ENCODE measurements around the gene AP2M1.
"Not testable (repeated sequence)": the region's sequence is repeated elsewhere in the genome, so short reads cannot be mapped to it uniquely, and the experiment has no call there.

Gene AP2M1

DNA sequence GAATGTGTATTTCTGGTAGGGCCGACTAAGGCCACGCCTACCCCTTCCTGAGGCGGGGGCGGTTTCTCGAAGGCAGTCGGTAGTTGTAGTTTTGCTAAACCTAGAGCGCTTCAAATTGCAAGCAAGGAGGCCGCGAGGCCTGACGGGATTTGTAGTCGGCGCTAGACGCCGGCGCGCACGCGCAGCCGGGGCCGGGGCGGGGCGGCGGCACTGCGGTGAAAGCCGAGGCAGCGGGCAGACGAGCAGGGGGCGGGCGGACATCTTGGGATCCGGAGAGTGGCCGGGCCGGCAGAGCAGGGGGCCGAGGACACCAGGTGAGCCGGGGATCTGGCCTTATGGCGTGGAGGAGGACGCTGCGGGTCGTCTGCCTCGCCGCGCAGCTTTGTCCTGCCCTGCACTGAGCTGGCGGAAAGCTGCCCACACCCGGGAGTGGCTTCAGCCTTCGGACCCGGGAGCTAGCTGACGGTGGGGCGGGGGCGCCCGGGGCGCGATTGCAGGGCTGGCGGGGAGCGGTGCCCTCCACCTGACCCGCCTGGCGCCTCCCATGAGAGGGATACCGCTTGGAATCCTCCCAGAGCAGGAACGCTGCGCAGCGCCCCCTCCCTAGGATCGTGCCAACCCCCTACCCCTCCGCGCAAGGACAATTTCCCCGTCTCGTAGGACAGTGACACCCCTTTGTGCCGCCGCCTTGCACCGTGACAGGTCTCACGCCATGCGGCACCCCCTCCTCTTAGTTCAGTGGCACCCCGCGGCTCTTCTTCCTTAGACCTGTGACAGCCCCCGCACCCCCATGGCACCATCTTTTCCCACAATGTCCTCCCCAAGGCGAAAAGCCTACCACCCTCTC lies at the start of gene AP2M1:
Gene AP2M1, plus strand, starts transcription at position 210 of the 847 bp plus-strand sequence. CDS start 2,139 bp downstream, outside the sequence.
- peak; percentile 99 for DNase-seq

DNA sequence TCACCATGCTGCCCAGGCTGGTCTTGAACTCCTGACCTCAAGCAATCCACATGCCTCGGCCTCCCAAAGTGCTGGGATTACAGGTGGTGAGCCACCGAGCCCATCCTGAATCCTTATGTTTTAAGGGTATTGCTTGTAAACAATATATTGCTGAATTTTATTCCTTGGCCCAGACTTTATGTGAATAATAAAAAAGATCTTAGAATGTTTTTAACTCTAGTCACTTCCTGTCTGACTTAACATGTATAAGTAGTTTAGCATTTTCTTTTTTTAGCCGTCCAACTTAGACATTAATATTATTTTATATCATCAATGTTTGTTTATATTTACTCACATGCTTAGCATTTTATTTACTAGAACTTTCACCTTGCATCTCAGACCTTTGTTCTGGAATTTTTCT lies 48.6 kb upstream of the AP2M1 start:
- DNase-seq, result no peak

DNA sequence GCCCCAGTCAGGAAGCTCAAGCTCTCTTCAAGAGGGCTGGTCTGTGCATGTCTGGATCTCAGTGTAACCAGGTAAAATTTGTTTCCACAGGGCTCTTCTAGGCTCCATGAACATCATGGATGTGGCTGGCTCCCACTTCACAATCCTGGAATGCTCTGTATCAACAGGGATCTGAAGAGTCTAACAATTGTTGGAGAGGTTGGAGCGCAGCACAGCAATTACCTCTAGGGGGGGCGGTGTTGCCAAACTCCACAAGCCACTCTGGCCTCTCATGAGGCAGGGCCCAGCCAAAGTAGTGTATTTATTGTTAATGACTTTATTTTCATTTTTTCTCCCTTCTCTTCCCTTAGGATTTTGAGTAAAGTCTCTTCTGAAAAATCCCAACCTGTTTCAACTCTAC lies 45.6 kb upstream of the AP2M1 start:
- DNase-seq, result no peak

DNA sequence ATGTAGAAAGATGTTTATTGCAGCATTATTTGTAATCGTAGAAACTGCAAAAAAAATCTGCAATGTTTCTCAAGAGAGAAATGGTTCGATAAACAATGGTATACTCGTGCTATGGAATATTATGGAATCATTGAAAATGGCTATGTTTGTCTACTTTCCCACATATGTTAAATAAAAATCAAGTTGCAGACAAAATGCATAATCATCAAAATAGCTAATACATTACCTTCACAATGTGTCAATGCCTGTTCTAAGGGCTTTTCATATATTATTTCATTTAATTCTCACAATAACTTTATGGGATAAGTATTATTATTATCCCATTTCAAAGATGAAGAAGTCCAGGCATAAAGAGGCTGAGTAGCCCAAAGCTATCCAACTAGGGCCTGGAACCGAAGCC lies 41.7 kb upstream of the AP2M1 start:
- DNase-seq, result no peak

DNA sequence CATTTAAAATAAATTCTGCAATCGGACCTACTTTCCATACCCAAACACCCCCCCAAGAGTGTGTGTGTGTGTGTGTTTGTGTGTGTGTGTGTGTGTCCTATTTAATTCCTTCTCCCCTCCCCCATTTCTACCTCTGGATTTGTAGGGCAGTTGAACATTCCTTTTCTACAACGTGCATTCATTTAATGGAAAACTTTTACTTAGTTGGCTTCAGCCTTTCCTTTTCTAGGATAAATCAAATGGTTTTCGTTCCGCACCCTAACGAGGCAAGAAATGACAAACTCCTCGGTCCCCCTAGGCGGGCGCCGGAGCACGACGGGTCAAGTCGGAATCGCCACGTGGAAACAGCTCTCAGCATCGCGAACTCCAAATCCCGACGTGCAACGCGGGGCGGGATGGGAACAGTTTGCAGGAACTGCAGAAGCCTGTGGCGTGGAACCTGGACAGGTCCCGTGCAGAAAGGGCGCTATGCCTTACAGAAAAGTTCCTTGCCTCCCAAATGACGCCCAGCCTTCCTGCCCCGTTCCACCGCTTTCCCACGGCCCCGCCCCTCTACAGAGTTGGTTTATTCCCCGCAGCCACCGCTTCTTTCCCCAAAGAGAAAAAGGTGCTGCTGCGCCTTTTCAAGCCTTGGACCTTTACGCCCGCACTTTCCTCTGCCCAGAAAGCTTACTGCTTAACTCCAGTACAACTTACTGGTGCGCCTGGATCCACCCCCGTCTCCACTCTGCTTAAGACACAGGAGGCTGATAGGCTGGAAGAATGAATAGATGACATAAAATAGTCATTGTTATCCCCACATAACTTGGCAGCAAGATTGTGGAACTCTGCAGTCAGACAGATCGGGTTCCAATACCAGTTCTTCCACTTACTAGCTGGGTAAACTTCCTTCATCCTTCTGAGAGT lies 40.6 kb upstream of the AP2M1 start:
- peak; percentile 57 for DNase-seq

DNA sequence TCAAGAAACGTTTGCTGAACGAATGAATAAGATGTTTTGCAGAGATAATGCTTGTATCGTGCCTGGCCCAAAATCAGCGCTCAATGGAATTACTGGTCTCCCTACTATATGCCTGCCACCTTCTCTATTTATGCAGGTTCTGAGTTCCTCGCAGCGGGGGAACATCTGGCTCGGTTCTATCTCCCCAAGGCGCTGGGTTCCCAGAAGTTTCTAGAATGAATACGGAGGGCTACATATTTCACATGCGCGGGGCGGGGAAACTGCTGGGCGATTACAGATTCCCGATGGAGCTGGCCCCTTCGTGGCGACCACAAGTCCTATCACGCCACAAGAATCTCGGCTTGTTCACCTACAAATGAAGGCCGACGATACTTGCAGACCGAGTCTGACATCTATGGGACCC lies 39.9 kb upstream of the AP2M1 start:
- DNase-seq, result no peak

DNA sequence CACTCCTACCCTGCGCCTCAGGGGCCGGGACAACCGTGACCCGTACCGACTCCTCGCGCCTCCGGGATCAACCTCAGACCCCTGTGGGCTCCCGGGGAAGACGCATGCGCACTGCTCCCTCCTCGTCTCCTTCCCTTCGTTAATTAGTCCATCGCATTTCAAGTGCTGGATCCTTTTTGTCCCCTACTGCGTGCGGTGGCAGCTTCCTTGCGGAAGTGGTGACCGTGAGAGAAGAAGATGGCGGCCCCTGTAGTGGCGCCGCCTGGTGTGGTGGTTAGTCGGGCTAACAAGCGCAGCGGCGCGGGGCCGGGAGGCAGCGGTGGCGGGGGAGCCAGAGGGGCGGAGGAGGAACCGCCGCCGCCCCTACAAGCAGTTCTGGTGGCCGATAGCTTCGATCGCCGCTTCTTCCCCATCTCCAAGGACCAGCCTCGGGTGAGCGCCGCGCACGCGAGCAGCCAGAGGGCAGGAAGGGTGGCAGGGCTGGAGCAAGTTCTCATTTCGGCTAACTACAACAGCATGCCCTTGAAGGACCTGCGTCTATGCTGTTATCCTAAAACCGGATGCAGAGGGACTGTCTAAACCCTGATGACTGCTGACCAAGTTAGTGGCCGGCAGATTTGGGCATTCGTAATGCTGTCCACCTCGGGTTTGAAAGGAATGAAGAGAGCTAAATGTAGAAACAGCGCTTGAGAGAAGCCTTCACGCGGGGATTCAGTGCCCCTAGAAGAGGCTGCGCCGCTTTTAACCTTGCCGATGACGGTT lies 39.3 kb upstream of the AP2M1 start, which contains the start of gene EIF2B5:
Gene EIF2B5, plus strand, starts transcription at position 210 of the 762 bp plus-strand sequence. Its CDS starts 28 bp downstream, at position 238.
- DNase-seq, result peak; percentile 96

DNA sequence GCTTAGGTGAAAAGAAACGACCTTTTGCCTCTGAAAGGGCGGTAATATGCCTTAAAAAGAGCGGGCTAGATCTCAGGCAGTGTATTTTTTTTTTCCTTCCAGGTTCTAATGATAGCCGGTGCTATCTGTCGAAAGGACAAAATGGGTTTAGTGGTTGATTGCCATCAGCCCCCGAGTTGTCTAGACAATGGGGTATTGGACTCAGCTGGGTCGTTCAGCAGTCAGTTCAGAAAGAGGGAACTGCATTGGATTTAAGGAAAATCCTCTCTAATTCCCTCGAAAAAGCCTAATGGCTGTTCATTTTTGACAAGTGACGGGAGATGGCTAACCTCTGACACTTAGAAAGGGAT lies 38.8 kb upstream of the AP2M1 start:
- DNase-seq, result no peak

DNA sequence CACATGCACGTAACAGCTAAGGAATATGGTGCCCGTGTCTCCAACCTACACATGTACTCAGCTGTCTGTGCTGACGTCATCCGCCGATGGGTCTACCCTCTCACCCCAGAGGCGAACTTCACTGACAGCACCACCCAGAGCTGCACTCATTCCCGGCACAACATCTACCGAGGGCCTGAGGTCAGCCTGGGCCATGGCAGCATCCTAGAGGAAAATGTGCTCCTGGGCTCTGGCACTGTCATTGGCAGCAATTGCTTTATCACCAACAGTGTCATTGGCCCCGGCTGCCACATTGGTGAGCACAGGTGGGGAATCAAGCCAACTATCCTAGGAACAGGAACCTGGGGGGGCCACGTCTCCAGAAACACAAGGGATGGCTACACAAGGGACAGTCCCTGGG lies 34.2 kb upstream of the AP2M1 start:
- no peak for DNase-seq

DNA sequence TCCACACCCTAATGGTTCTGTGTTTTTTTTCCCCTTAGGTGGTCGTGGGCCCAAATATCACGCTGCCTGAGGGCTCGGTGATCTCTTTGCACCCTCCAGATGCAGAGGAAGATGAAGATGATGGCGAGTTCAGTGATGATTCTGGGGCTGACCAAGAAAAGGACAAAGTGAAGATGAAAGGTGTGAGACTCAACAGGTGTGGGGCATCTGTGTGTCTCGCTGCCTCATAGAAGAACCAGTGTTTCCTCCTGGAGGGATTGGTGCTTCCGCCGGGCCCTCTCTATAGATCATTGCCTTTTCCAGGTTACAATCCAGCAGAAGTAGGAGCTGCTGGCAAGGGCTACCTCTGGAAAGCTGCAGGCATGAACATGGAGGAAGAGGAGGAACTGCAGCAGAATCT lies 32.5 kb upstream of the AP2M1 start:
- DNase-seq, result no peak

DNA sequence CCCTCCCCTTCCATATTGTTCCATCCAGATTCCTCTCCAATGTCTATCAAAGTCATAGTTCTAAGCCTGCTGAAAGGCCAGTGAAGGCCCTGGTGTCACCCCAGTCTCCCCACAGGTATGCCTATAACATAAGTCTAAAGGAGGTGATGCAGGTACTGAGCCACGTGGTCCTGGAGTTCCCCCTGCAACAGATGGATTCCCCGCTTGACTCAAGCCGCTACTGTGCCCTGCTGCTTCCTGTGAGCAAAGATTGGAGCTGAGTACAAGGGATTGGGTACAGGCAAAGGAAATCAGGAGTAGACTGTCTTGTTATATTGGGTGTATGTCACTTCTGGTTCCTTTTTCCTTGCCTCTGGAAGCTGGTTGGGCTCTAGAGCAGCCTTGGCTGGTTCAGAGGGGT lies 31.3 kb upstream of the AP2M1 start:
- no peak for DNase-seq

DNA sequence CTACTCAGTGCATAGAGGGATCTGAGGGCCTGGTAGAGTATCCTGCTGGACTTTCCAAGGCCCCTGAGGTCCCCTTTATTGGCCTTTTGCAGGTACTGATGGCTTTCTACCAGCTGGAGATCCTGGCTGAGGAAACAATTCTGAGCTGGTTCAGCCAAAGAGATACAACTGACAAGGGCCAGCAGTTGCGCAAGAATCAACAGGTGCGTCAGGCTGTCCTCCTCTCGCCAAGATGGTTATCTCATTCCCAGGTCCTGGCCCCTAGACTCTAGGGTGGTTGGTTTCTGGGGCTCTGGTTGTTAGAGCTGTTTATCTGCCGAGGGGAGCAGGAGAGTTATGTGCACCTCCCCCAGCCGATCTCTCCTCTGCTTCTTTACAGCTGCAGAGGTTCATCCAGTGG lies 30.1 kb upstream of the AP2M1 start:
- no peak for DNase-seq

DNA sequence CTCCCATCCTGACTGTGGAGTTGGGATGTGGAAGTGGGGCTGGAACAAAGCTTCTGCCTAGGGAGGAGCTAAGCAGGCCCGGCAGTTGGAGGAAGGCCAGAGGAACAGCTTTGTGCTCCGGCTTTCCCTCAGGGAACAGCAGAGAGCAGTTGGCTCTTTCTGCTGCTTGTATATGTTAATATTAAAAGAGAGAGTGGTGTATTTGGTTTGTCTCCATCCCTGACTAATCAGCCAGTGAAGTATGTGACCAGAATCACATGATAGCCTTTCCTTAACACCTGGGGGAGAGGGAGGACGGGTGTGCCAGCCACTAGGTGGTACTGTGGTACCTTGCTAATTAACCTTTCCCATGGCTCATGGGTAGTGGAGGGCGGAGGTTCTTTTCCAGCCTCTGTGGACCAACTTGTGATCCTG lies 29.5 kb upstream of the AP2M1 start:
- DNase-seq, result peak; percentile 15

DNA sequence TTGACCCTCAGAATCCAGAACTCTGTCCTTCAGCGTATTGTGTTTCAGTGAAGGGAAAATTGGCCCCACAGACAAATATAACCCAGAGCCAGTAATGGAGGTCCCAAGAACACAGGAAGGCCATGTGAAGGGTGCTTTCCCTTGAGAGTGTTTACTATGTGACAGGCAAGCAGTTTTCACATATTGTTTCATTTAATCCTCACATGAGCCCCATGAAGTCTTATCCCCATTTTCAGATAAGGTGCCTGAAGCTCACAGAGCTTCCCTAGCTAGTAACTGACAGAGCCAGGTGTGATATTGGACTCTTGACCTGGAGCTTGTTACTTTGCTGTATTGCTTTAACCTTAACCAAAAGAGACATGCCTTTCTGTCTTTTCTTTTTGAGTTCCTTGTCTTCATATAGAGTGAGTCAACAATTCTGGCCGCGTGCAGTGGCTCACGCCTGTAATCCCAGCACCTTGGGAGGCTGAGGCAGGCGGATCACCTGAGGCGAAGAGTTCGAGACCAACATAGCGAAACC lies 28.8 kb upstream of the AP2M1 start:
- no peak for DNase-seq

DNA sequence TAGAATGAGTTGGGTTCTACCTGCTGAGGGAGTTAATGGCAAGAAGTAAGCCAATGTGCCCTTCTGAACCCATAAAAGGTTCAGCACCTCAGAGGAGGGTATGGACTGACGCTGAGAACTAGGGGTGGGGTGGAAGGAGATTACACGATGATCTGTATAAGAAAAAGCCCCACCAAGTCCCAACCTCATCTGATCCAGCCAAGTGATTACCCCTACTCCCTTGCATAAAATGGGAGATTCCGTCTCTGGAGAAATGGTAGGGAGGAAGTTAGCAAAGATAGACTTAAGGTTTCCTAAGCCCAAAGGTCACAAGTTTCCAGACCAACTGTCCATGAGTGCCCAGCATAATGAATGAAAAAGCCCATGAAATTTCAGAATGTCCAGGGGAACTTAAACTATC lies 26.6 kb upstream of the AP2M1 start:
- DNase-seq, result no peak

DNA sequence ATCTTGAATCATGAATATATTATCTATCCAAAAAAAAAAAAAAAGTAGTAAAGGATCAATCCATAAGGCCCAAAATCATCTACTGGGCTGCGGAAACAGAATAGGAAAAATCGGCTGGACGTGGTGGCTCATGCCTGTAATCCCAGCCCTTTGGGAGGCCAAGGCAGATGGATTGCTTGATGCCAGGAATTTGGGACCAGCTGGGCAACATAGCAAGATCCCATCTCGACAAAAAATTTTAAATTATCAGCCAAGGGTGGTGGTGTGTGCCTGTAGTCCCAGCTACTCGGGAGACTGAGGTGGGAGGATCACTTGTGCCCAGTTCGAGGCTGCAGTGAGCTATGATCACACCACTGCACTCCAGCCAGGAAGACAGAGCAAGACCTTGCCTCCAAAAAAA lies 25.5 kb upstream of the AP2M1 start:
- no peak for DNase-seq

DNA sequence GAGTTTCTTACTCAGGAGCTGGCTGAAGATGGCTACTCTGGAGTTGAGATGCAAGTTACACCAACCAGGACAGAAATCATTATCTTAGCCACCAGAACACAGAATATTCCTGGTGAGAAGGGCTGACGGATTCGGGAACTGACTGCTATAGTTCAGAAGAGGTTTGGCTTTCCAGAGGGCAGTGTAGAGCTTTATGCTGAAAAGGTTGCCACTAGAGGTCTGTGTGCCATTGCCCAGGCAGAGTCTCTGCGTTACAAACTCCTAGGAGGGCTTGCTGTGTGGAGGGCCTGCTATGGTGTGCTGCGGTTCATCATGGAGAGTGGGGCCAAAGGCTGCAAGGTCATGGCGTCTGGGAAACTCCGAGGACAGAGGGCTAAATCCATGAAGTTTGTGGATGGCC lies 24.9 kb upstream of the AP2M1 start:
- not testable (repeated sequence) for DNase-seq

DNA sequence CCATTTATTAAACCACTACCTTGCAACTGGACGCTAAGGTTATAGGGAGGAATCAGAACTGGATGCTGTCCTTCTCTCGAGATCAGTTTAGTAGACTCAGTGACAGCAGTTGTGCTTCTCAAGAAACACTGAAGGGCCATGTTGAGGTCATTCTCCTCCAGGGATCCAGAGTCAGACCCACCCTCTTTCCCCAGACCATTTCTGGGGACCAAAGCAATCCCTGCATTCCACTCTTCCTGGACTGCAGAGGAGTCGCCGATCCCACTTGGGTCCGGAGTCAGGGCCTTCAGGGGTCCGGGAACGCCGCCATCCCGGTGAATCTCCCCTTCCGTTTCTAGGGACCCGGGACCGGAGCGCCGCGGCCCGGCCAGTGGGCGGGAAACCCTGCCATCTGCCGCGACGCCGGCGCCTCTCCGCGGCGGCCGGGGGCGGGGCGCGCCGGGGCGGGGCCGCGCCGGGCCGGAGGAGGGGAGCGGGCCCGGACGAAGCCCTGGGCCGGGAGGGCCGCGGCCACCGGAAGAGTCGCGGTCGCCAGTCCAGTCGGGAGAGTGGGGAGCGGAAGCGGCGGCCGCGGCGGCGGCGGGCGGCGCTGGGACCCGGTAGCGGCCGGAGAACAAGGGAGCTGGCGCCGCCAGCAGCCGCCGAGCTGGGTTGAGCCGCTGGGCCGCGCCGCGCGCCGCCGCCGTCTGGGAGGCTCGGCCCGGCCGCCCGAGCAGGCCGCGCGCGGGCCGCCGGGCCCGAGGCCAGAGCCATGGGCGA lies 19.6 kb upstream of the AP2M1 start, which contains the start of gene DVL3:
Gene DVL3, plus strand, starts transcription at position 493 of the 759 bp plus-strand sequence. Its CDS starts 259 bp downstream, at position 752.
- DNase-seq, result peak; percentile 61

DNA sequence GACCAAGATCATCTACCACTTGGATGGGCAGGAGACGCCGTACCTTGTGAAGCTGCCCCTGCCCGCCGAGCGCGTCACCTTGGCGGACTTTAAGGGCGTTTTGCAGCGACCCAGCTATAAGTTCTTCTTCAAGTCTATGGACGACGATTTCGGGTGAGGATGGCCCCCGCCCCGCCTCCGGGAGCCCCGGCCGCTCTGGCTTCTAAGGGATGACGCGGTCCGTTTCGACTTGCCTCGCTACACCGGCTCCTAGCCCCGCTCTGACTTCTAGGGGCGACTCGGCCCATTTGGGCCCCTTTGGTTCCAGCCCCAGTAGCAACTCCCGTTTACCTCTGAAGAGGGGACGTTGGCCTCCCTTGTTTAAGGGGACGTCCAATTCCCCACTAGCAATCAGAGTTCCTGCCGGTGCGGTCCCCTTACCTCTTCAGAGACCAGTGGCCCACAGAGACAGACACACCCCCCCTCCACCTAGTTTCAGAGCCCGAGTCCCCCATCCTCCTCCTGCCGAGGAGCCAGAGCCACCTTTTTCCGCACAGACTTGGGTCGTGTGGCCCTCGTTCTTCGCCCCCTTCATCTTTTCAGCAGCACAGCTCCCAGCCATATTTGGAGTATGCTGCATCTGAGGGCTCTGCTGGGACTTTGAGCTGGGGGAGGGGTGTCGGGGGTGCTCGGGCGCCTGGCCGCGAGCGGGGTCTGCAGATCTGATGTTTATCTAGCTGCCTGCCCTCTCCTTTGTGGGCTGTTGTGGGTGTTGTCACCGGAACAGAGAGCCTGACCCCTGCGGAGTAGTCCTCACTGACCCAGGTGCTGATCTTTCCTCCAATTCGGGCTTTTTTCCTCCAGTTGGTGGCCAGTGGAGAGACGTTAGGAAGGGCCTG lies 18.8 kb upstream of the AP2M1 start:
- peak; percentile 29 for DNase-seq

DNA sequence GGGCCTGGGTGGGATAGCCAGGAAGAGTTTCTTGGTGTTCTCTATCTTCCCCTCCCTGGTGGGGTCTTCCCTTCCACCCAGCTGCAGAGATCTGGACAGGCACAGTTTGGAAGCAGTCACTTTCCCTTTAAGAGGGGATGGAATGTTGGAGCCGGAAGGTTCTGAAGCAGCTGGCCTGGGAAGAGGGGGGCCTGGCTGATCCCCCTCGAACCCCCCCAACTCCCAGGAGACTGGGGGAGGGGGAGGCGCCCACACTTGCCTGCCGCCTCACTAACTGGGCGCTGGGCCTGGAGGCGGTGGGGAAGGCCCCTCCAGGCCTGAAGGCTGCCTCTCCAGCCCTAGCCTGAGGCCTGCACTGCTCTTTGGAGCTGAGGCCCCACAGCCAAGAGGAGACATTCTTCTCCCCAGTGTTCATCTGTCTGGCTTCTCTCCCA lies 18.1 kb upstream of the AP2M1 start:
- DNase-seq, result peak; percentile 18

DNA sequence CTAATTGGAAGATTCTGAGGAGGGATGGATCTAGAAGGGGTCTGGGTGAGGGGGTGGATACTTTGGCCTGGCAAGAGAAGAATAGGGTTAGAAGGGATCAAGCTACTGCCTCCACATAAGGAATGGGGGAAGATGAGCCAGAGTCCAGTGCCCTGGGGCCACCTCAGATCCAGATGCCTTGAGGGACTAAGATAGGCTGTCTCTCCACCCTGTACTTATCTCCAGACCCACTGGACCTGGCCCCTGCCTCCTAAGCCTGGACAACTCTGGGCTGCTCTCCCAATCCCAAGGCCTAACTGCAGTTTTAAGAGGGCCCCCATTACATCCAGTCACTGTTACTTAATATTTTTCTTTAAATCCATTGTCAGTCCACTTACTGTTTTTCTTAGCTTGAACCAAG lies 17.4 kb upstream of the AP2M1 start:
- no peak for DNase-seq

Measured in NCI-H1092 treated with DMSO at 0.1 percent for 48 hours (cell line).